Endometrial microvascular endothelial cells (primary cell): ENCODE results near the gene TTLL3. TPM values are rescaled to one million over a fixed set of nuclear protein-coding genes. Genes with fewer than 3 reads are reported as not detected.

Source experiments
- in situ Hi-C: cut with HindIII; loops from 2 replicates; pipeline ENCODE4 v1.10.0; 2017; ENCODE audit warnings: low sequenced_read_pairs, low pct_unique_long_range_greater_than_20kb; ENCODE audit errors: inconsistent ontology term
- total RNA-seq: library from RNA; depleted of rRNA; stranded (reverse); fragments of >200 nt; gene quantifications from one replicate; pipeline ENCODE4 v1.2.3, GENCODE V29; 2015; ENCODE audit errors: inconsistent ontology term

TTLL3 gene
- total RNA-seq, 1 donor from 2014 or later: 10.9 TPM

DNA sequence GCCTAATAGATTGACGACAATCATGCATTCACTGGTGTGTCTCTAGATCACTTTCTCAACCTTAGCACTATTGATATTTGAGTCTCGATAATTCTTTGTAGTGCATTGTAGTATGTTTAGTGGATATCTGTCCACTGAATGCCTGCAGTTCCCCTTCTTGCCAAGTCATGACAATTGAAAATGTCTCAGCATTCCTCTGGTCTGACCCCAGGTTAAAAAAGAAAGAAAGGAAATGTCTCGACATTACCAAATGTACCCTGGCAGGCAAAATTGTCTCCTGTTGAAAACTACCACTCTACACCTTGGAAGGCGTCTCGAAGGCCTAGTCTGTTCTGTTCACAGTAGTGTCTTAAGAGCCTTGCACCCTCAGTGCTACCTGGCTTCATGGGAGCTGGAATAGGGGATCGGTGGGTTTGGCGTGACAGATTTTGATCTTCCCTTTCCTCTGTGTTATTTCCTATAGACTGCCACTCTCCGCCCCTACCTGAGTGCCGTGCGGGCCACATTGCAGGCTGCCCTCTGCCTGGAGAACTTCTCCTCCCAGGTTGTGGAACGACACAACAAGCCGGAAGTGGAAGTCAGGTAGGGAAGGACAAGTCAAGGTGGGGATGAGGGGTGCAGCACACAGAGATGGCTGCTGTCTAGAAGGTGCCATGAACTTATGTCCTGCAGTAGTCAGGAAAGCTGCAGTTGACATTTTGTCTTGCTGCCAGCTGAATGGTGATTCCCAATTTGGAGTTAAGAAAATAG is 12.7 kb upstream of the TTLL3 start:
- in situ Hi-C loops: no loop called here

DNA sequence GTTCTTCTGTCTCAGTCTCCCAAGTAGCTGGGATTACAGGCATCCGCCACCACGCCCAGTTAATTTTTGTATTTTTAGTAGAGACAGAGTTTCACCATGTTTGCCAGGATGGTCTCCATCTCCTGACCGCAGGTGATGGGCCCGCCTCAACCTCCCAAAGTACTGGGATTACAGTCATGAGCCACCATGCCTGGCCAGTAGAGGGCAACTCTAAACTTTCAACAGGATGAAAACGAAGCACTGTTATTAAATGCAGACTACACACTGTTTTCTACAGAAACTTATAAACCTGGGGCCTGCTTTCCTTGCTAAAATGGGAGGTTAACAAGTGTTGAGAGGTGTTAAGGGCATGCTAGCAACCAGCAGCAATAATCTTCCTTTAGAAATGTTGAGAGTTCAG is 9.5 kb upstream of the TTLL3 start:
- in situ Hi-C loops: no loop called here

- in situ Hi-C loops: no loop called here
These were observed 6.6 kb upstream of the TTLL3 start for GRCh38 chr3:9803494-9803893.

GRCh38 chr3:9804996-9805395 is 5.1 kb upstream of the TTLL3 start:
- in situ Hi-C loops: no loop called here

DNA sequence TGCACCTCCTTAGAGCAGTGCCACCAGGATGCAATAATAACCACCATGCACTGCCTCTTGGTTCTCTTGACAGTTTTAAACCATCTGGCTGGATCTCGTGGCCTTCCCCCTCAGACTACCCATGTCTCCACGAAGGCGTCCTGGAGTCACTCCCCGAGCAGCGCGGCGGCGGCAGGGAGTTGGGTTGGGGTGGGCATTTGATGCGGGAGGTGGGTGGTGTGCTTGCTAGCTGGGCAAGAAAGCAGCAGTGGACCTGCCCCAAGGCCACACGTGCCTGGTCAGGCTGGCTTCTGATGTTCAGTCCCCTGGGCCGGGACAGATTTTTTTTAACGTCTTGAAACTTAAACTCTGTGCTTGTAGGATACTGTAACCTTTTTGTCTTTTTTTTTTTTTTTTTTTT is 3.9 kb upstream of the TTLL3 start:
- in situ Hi-C loops: no loop called here

DNA sequence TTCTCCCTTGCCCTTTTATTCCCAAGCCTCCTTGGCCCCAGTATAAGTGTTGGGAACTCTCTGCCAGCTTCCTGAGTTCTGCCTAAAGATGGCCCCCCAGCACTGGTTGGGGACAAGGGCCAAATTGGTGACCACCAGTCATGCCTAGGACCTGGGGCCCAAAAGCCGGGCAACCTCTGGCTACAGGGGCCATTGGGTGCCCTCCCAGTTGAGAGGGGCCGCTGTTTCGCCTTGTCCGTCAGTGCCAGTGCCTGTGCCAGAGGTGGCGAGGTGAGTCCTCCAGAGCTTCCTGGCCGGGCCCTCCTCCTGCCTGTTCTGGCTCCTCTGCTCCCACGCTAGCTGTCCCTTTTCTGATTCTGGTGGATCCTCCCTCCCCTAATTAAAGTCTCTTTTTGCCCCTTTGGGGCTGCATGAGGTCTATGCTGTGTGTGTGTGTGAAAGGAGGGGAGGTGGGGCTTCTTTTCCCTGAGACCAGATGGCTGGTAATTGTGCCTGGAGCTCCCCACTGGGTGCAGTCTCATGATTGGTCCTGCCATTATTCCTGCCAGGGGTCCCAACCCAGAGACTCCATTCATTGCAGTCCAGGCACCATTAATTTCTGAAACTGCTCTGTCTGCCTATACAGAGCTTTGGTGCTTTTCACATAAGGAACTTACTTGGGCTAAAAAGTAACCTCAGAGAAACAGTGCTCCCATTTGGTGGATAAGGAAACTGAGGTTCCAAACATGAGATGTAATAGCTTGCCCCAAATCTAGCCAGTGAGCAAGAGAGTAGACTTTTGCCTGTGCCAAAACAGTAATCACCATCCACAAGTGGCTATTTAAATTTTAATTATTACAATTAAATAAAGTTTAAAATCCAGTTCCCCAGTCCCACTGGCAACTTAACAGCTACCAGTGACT is 3.1 kb upstream of the TTLL3 start:
- in situ Hi-C loops: no loop called here

DNA sequence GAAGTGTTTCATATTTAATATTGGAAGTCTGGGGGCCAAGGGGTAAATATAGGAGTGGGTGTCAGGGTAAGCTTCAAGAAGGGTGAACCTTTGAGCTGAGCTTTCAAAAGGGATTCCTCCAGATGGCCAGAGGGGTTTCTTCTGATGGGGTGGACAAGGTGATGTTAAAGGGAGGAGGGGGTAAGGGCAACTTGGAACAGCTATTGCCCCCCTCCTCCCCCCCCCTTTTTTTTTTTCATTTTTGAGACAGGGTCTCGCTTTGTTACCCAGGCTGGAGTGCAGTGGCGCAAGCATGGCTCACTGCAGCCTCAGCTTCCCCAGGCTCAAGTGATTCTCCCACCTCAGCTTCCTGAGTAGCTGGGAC is 2.1 kb upstream of the TTLL3 start:
- in situ Hi-C loops: no loop called here

GRCh38 chr3:9808345-9809037 is 1.6 kb upstream of the TTLL3 start:
- in situ Hi-C loops: no loop called here

DNA sequence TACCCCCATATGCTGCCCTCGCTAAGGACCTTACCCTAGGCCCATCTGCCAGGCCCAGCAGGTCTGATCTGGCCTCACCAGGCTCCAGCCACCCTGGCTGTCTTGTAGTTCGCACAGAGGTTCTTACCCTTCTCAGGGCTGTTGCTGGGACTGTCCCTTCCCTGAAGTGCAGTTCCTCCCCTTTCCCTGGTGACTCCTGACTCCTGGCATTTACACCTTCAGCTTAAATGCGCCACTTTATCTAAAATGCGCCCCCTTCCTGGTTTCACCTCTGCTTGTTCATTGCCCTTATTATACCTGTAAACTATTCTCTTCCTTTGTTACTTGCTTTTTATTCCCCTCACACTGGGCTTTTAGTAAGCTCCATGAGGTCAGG is 835 bp upstream of the TTLL3 start:
- in situ Hi-C loops: no loop called here

- in situ Hi-C loops: no loop called here
These were observed 340 bp downstream of the TTLL3 start for GRCh38 chr3:9810433-9810770.

DNA sequence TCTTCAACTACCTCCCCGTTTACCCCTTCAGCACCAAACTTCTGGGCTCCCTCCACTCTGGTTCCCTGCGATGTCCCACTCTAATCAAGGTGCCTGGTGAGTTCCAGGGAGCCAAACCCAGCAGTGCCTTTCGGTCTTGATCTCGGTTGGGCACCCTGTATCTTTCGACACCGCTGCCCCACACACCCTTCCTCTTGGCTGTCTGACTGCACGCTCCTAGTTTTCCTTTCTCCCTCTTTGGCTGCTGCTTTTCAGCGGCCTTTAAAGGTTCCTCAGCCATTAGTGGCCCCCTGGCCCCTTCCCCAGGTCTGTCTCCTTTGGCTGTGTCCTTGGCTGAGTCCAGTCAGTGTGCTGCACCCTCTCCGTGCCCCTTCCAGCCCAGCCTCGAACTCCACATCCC is 784 bp downstream of the TTLL3 start:
- in situ Hi-C loops: no loop called here

- in situ Hi-C loops: no loop called here
These were observed 2.9 kb downstream of the TTLL3 start for GRCh38 chr3:9812870-9813483.

- in situ Hi-C loops: no loop called here
These were observed 5.9 kb downstream of the TTLL3 start for GRCh38 chr3:9815986-9816385.

DNA sequence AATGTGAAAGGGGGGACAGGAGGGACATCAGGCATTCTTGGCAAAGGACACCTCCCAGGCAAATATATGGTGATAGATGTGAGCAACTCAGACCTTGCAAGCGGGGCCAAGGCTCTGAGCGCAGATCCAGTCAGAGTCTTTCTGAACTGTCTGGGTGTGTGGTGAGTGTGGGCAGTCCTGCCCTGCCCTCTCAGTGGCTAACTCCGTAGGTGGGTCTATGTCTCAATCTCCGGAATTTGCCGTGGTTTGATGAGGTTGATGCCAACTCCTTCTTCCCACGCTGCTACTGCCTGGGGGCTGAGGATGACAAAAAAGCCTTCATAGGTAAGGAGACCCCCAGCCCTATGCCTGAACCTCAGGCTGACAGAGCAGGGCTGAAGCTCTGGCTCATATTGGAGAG is 7.4 kb downstream of the TTLL3 start:
- in situ Hi-C loops: no loop called here

DNA sequence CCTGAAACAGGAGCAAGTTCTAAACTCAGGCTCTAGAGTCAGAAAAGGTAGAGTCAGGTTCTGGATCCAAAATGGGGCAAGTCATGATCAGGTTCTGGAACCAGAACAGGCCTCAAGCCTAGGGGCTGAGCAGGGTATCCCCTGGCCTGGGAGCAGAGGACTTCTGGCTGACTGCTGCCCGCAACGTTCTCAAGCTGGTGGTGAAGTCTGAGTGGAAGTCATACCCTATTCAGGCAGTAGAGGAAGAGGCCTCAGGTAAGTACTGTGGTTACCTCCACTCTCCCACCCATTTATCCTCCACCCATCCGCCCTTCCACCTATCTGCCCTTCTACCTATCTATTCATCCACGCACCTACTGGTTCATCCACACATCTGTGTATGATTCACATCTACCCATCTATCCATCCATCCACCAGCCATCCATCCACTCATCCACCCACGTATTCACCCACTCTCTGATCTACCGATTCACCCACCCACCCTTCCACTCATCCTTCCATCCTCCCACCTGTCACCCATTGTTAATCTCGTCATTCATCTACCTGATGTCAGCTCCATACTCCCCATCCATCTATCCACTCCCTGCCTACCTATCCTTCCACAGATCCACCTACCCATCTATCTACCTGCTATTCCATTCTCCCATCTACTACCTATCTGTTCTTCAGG is 8.7 kb downstream of the TTLL3 start:
- in situ Hi-C loops: no loop called here

GRCh38 chr3:9820543-9820942 is 10.5 kb downstream of the TTLL3 start:
- in situ Hi-C loops: no loop called here

DNA sequence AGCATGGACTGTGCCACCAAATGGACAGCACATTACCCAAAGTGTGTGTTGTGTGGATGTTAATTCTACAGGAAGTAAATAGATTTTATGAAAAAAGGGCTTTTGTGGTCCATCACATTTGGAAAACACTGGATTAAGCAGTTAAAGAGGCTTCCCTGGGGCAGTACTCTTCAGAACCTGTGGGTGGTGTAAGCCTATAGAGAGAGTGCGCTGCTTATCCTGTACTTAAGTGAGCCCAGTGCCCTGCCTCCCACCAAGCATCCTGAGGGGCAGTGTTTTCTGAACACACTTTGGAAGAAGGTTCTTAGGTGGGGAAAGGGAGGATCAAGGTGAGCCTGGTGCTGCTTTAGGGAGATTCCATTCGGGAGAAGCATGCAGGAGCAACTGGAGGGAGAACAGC is 10.9 kb downstream of the TTLL3 start:
- in situ Hi-C loops: no loop called here

- in situ Hi-C loops: no loop called here
These were observed 15.5 kb downstream of the TTLL3 start for GRCh38 chr3:9825451-9826040.
